Skeletal muscle satellite cell (primary cell): ENCODE results near the gene MMP15. TPM values are rescaled to one million over a fixed set of nuclear protein-coding genes. Genes with fewer than 3 reads are reported as not detected.
"Not testable (repeated sequence)": the region's sequence is repeated elsewhere in the genome, so short reads cannot be mapped to it uniquely, and the experiment has no call there.

Experiments used
- H3K27me3 ChIP-seq: 2 replicates; pipeline ENCODE4 v1.7.0; 2013; ENCODE audit warnings: low read length; ENCODE audit not compliant: control insufficient read depth, insufficient read depth
- H3K36me3 ChIP-seq: 2 replicates; pipeline ENCODE4 v1.7.0; 2013; ENCODE audit warnings: mild to moderate bottlenecking, control low read depth, low read length; ENCODE audit not compliant: insufficient read depth
- H3K4me1 ChIP-seq: 2 replicates; pipeline ENCODE4 v1.7.0; 2013; ENCODE audit warnings: low read length; ENCODE audit not compliant: control insufficient read depth, insufficient read depth
- H3K4me2 ChIP-seq: 2 replicates; pipeline ENCODE4 v1.7.0; 2013; ENCODE audit warnings: mild to moderate bottlenecking, low read length
- H3K4me3 ChIP-seq: 2 replicates; pipeline ENCODE4 v1.7.0; 2013; ENCODE audit warnings: low read length
- H3K9ac ChIP-seq: 2 replicates; pipeline ENCODE4 v1.7.0; 2013; ENCODE audit warnings: mild to moderate bottlenecking, low read depth, low read length, moderate library complexity
- H3K9me3 ChIP-seq: replicated peaks from 2 replicates; pipeline ENCODE4 v1.7.0; 2013; ENCODE audit warnings: mild to moderate bottlenecking, control low read depth, low read length
- total RNA-seq: library from RNA; depleted of rRNA; stranded (reverse); fragments of >200 nt; gene quantifications from 2 replicates; pipeline ENCODE4 v1.2.3, GENCODE V29; 2012; rRNA removed

Gene MMP15
- 3.3 and 4.3 TPM in 2 replicates for total RNA-seq

- peak within 1 kb of the TSS; percentile 32 for H3K9ac ChIP-seq
- H3K4me2 ChIP-seq = peak within 1 kb of the TSS; percentile 84
- peaks cover 43% of the 10 kb centered on the region for H3K4me1 ChIP-seq
- no peaks in the 10 kb centered on the region for H3K9me3 ChIP-seq
- H3K27me3 ChIP-seq = peaks cover 29% of the 10 kb centered on the region
- H3K4me3 ChIP-seq = peak within 1 kb of the TSS; percentile 76
- peaks cover 5% of the 10 kb centered on the region for H3K36me3 ChIP-seq
Measured at GRCh38 chr16:58025351-58026138, at the start of gene MMP15. MMP15 (plus strand) TSS chr16:58025754; CDS start chr16:58026351, 597 bp downstream.

- Histone ChIP-seq H3K4me2 (no peak overlapping the region), H3K4me1 (no peaks in the 10 kb centered on the region), H3K4me3 (no peak overlapping the region), H3K9ac (no peak overlapping the region), H3K27me3 (peaks cover 45% of the 10 kb centered on the region), H3K36me3 (no peaks in the 10 kb centered on the region), H3K9me3 (no peaks in the 10 kb centered on the region)
Measured at GRCh38 chr16:57976331-57976796, 49.2 kb upstream of the MMP15 start.

- Histone ChIP-seq H3K4me1 (no peaks in the 10 kb centered on the region), H3K4me3 (no peak overlapping the region), H3K9me3 (no peaks in the 10 kb centered on the region), H3K4me2 (no peak overlapping the region), H3K27me3 (peaks cover 48% of the 10 kb centered on the region), H3K9ac (no peak overlapping the region), H3K36me3 (no peaks in the 10 kb centered on the region)
Measured at GRCh38 chr16:57977418-57978069, 48.0 kb upstream of the MMP15 start.

GRCh38 chr16:57978070-57978465 lies 47.5 kb upstream of the MMP15 start:
- not testable (repeated sequence) for H3K9me3 ChIP-seq, H3K4me3 ChIP-seq, H3K36me3 ChIP-seq, H3K4me1 ChIP-seq, H3K4me2 ChIP-seq, H3K9ac ChIP-seq
- peaks cover 45% of the 10 kb centered on the region for H3K27me3 ChIP-seq

- Histone ChIP-seq H3K9ac (no peak overlapping the region), H3K4me2 (no peak overlapping the region), H3K36me3 (no peaks in the 10 kb centered on the region), H3K4me3 (no peak overlapping the region), H3K9me3 (no peaks in the 10 kb centered on the region), H3K4me1 (no peaks in the 10 kb centered on the region), H3K27me3 (peaks cover 42% of the 10 kb centered on the region)
Measured at GRCh38 chr16:57979006-57979585, 46.5 kb upstream of the MMP15 start.

GRCh38 chr16:57981636-57982035 lies 43.9 kb upstream of the MMP15 start:
- peaks cover 5% of the 10 kb centered on the region for H3K4me1 ChIP-seq
- no peaks in the 10 kb centered on the region for H3K36me3 ChIP-seq
- H3K4me2 ChIP-seq = no peak overlapping the region
- H3K4me3 ChIP-seq = no peak overlapping the region
- no peaks in the 10 kb centered on the region for H3K9me3 ChIP-seq
- peaks cover 51% of the 10 kb centered on the region for H3K27me3 ChIP-seq
- H3K9ac ChIP-seq = no peak overlapping the region

GRCh38 chr16:57982385-57982784 lies 43.2 kb upstream of the MMP15 start:
- Histone ChIP-seq H3K4me2 (no peak overlapping the region), H3K4me3 (no peak overlapping the region), H3K36me3 (no peaks in the 10 kb centered on the region), H3K9ac (no peak overlapping the region), H3K4me1 (peaks cover 5% of the 10 kb centered on the region), H3K27me3 (peaks cover 53% of the 10 kb centered on the region), H3K9me3 (no peaks in the 10 kb centered on the region)

GRCh38 chr16:57984443-57985203 lies 40.9 kb upstream of the MMP15 start:
- no peak overlapping the region for H3K9ac ChIP-seq

GRCh38 chr16:57985204-57986181 lies 40.1 kb upstream of the MMP15 start:
- Histone ChIP-seq H3K4me1 (peaks cover 5% of the 10 kb centered on the region), H3K36me3 (no peaks in the 10 kb centered on the region), H3K4me2 (peak overlapping the region; percentile 69), H3K4me3 (peak overlapping the region; percentile 62), H3K27me3 (peaks cover 48% of the 10 kb centered on the region), H3K9me3 (no peaks in the 10 kb centered on the region), H3K9ac (no peak overlapping the region)

More at GRCh38 chr16:57984443-57985203, 40.9 kb upstream of the MMP15 start:
- H3K36me3 ChIP-seq = no peaks in the 10 kb centered on the region
- peak overlapping the region; percentile 62 for H3K4me3 ChIP-seq
- H3K27me3 ChIP-seq = peaks cover 54% of the 10 kb centered on the region
- no peaks in the 10 kb centered on the region for H3K9me3 ChIP-seq
- peaks cover 5% of the 10 kb centered on the region for H3K4me1 ChIP-seq
- peak overlapping the region; percentile 69 for H3K4me2 ChIP-seq

GRCh38 chr16:57986196-57986595 lies 39.4 kb upstream of the MMP15 start:
- no peak overlapping the region for H3K4me3 ChIP-seq
- no peak overlapping the region for H3K4me2 ChIP-seq

More at GRCh38 chr16:57986196-57986595, 39.4 kb upstream of the MMP15 start:
- Histone ChIP-seq H3K9ac (no peak overlapping the region), H3K36me3 (no peaks in the 10 kb centered on the region), H3K27me3 (peaks cover 45% of the 10 kb centered on the region), H3K4me1 (peaks cover 5% of the 10 kb centered on the region), H3K9me3 (no peaks in the 10 kb centered on the region)
